Heart left ventricle (tissue), 16 donors: ENCODE results near the gene SLC47A1. TPM values are rescaled to one million over a fixed set of nuclear protein-coding genes. Genes with fewer than 3 reads are reported as not detected.
A peak's percentile ranks its signal among the peaks of the same experiment; 100 is the strongest.

Experiments
- ATAC-seq, 4 donors: fragments of 200-7000 bp; cut with Tn5 transposase; one replicate each; pipeline ENCODE4 v1.9.1; 2020 to 2022; ENCODE audit warnings: moderate library complexity in 4 of 4, mild to moderate bottlenecking in 3 of 4, moderate number of reproducible peaks in 1 of 4
- DNase-seq, 5 donors: peaks; one replicate each; pipeline ENCODE4 v3.0.0-alpha.2; 2020
- H3K27ac ChIP-seq, 12 donors: fragments of 200-600 bp; sonication (generic) in 4 of 12; one replicate each; pipeline versions ENCODE4 v1.5.0 to v1.8.0; 2016 to 2022; ENCODE audit warnings: mild to moderate bottlenecking in 2 of 12
- H3K27me3 ChIP-seq, 9 donors: fragments of 200-600 bp; sonication (generic) in 2 of 9; one replicate each; pipeline versions ENCODE4 v1.5.1 to v1.8.0; 2016 to 2022; ENCODE audit warnings: mild to moderate bottlenecking in 3 of 9
- H3K36me3 ChIP-seq, 9 donors: fragments of 200-600 bp; sonication (generic) in 2 of 9; one replicate each; pipeline versions ENCODE4 v1.5.0 to v1.8.0; 2018 to 2022; ENCODE audit warnings: mild to moderate bottlenecking in 2 of 9
- H3K4me1 ChIP-seq, 12 donors: fragments of 200-600 bp; sonication (generic) in 4 of 12; one replicate each; pipeline versions ENCODE4 v1.5.0 to v1.8.0; 2016 to 2022; ENCODE audit warnings: mild to moderate bottlenecking in 3 of 12
- H3K4me3 ChIP-seq, 12 donors: fragments of 200-600 bp; sonication (generic) in 4 of 12; one replicate each; pipeline versions ENCODE4 v1.5.0 to v1.8.0; 2017 to 2022; ENCODE audit warnings: mild to moderate bottlenecking in 9 of 12, moderate library complexity in 4 of 12
- H3K9me3 ChIP-seq, 12 donors: fragments of 200-600 bp; sonication (generic) in 4 of 12; one replicate each; pipeline versions ENCODE4 v1.5.0 to v1.8.0; 2016 to 2022; ENCODE audit warnings: mild to moderate bottlenecking in 1 of 12
- CTCF ChIP-seq, 12 donors: fragments of 200-600 bp; sonication (generic) in 4 of 12; IDR thresholded peaks; one replicate each; pipeline versions ENCODE4 v1.5.0 to v1.8.0; 2018 to 2022; ENCODE audit warnings: antibody characterized with exemption in 12 of 12, mild to moderate bottlenecking in 5 of 12
- POLR2A ChIP-seq, 2 donors: fragments of 450-650 bp; IDR thresholded peaks; one replicate each; pipeline ENCODE4 v1.6.1; 2017; ENCODE audit warnings: antibody characterized with exemption in 2 of 2, mild to moderate bottlenecking in 2 of 2, moderate library complexity in 2 of 2
- WGBS, 4 donors: extraction: QIAGEN DNeasy Blood & Tissue Kit in 2 of 4; methylation state at CpG; one replicate each; pipeline versions ENCODE4 v1.1.5 to v1.1.7; 2013 to 2018; 5-methylcytosine and 5-hydroxymethylcytosine counted together
- intact Hi-C, 10 donors: fragments of 100-400 bp; cut with DNase I; formaldehyde crosslinking; loops; one replicate each; pipeline versions ENCODE4 v1.11.1 to v1.14.2; 2022
- polyA plus RNA-seq, 2 donors: library from polyadenylated mRNA; stranded (reverse); fragments of 200-250 nt; gene quantifications; one replicate each; pipeline ENCODE4 v1.2.3, GENCODE V29; 2013
- total RNA-seq, 9 donors: library from RNA; depleted of rRNA in 2 of 9; stranded (reverse); fragments of >200 nt in 2 of 9; fragmentation: NEBNext Ultra II Directional in 3 of 9; extraction: Animal tissue kit (Norgen Biotek cat#: 25700) in 3 of 9; gene quantifications; one replicate each; pipeline versions ENCODE4 v1.1.0 to v1.2.4, GENCODE V29; 2016 to 2023
- donor health status: ischemic (EF 13 %, LVEDD 7.1; RV severe dilation, severe dysfunction).
- donor health status: healthy with polysubstance abuse.
- donor health status: DM: no; HTN: yes; CAD: no.
- donor health status: DM: no; HTN: no; CAD: no.
- donor health status: ischemic (EF 25% LVEDD 6.9; RV normal size, moderate dysfunction).
- donor health status: ischemic (EF 25% LVEDD 5.7; RV mildly dilated, moderate dysfunction).
- donor health status: healthy.
- donor health status: DM: yes; HTN: yes; CAD: no.
- donor health status: ischemic (EF 35%, LVEDD 5.7; RV mildly dilated, moderate dysfunction).
- donor health status: nonischemic (EF 11% LVEDD 7.7; RV severe dilation, severe dysfunction).
- donor health status: DM: yes; HTN: yes; CAD: no.
- donor health status: PGD.
- donor health status: ischemic (EF 29% LVEDD 5.4; RV normal size, mild dysfunction).
- donor health status: nonischemic (EF 23%, LVEDD 6.1; RV moderate dilation, normal function).

The SLC47A1 gene
- total and polyA plus RNA-seq, 11 donors: 1.8 to 25.5 (median 10.2) TPM

DNA sequence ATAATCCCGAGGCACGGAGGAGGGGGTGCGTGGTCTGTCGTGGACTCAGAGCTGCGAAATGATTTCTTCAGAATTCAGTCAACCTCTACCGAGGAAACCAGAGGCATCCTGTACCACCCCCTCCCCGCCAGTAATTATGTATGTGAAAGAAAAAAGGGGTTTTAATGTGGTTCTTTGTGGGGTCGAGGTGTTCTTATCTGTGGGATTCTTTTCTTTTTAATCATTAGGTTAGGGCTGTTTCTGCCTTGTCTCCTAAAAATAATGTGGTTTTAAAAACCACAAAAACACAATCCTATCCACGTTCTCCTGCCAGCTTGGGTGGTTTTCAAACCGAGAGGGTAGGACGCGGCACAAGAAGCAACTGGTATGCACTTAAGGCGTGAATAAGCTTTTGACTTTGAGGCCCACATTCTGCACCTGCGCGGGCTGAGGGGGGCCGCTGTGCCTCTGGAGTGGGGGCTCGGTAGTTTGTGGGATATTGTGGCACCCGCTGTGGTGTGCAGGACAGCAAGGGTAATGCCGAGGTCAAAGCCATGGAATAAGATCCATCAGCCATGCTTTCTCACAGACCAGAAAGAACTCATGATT lies 1.0 kb downstream of the SLC47A1 start:
- ATAC-seq: no peak
- intact Hi-C loops: loop anchor here in 1 of 10 donors (5.0 kb wide), 1 partner anchor 223 kb away; no protein-coding TSS in a partner anchor
- peak overlapping the region in 2 of 12 donors; percentile 41 to 58 for H3K27ac ChIP-seq
- WGBS, 4 donors: 52 to 58% (median 54%) methylated on average over 18 to 19 of the region's 19 CpGs
- no peak for DNase-seq
- peaks cover 0 to 22% (median 5%) of the 10 kb centered on the region in 12 donors for H3K4me1 ChIP-seq
- H3K9me3 ChIP-seq: no peaks in the 10 kb centered on the region
- peak overlapping the region; percentile 41 to 88 (median 66) for H3K4me3 ChIP-seq
- TF ChIP-seq POLR2A (IDR thresholded peaks at IDR 0.05) (no peak), CTCF (IDR thresholded peaks at IDR 0.05) (no peak)
- no peaks in the 10 kb centered on the region for H3K36me3 ChIP-seq
- H3K27me3 ChIP-seq: peaks cover 0 to 36% (median 4%) of the 10 kb centered on the region in 9 donors

DNA sequence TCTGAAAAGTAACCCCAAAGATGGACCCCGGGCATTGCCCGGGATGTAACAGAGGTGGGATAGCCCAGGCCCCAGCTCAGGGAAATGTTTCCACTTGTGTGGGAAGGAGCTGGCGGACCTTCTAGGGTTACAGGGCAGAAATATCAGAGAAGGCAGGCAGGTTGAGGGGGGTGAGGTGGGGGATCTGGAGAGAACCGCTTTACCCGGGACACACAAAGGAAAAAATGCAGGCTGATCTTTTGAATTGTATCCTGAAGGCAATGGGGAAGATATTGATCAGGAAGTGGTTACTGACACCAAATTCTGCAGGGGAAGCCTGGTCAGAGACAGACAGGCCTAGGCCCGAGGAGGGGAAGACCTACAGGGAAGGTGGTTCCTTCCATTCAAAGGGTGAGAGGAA lies 3.5 kb downstream of the SLC47A1 start:
- TF ChIP-seq CTCF (IDR thresholded peaks at IDR 0.05): no peak
- no peak for TF ChIP-seq POLR2A (IDR thresholded peaks at IDR 0.05)
- ATAC-seq (no peak), DNase-seq (no peak)
- H3K27me3 ChIP-seq: peaks cover 0 to 34% (median 4%) of the 10 kb centered on the region in 9 donors
- peaks cover 0 to 22% (median 5%) of the 10 kb centered on the region in 12 donors for H3K4me1 ChIP-seq
- 68 to 90% (median 87%) methylated on average over 6 of the region's 6 CpGs for WGBS, 4 donors
- no peak overlapping the region for H3K27ac ChIP-seq
- H3K36me3 ChIP-seq: no peaks in the 10 kb centered on the region
- no peaks in the 10 kb centered on the region for H3K9me3 ChIP-seq
- intact Hi-C loops: no loop called here
- no peak overlapping the region for H3K4me3 ChIP-seq

DNA sequence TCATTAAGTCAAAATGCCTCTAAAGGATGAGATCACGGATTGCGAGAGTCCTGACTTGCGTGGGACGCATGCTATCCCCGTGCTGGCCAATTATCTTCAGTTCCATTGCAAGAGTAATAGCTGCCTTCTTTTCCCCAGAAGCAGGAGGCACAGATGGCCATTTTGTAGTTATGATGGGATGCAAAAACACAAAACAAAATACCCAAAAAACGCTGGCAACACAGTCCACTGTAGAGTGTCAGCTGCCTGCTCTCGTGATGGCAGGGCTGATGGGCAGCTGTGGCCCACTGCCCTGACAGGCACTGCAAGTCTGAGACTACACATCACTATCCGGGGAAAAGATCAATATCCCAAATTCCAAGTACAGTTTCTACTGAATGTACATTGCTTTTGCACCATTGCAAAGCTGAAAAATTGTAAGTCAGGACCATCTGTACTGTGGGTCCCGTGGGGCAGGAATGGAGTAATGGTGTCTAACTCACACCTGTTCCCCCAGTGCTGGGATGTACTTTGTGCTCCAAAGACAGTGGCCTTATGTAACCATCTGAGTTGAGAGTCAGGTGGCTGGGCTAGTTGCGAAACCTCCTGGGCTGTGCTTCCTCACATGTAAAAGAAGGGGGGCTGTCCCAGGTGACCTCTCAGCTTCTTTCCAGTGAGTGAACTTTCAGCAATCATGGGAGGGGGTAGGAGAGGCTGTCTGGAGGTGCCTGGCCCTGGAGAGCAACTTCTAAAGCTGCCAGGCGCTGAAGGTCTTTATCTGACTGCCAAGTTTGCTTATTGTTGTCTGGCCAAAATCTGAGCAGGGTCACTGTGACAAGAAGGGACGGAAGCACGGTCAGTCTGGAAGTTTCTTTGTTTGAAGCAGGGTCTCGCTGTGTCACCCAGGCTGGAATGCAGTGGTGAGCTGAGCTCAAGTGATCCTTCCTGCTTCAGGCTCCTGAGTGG lies 4.7 kb downstream of the SLC47A1 start:
- TF ChIP-seq CTCF (IDR thresholded peaks at IDR 0.05): no peak
- TF ChIP-seq POLR2A (IDR thresholded peaks at IDR 0.05): no peak
- 71 to 73% (median 72%) methylated on average over 13 to 14 of the region's 14 CpGs for WGBS, 4 donors
- Histone ChIP-seq H3K36me3 (no peaks in the 10 kb centered on the region), H3K4me1 (peaks cover 0 to 18% (median 5%) of the 10 kb centered on the region in 12 donors), H3K9me3 (no peaks in the 10 kb centered on the region), H3K4me3 (no peak overlapping the region), H3K27ac (peak overlapping the region in 6 of 12 donors; percentile 10 to 66 (median 42)), H3K27me3 (peaks cover 0 to 24% (median 4%) of the 10 kb centered on the region in 9 donors)
- DNase-seq (peak in 4 of 5 donors; percentile 29 to 58 (median 38)), ATAC-seq (peak in 3 of 4 donors; percentile 45 to 73 (median 56))
- intact Hi-C loops: no loop called here

GRCh38 chr17:19539040-19539399 lies 5.4 kb downstream of the SLC47A1 start:
- TF ChIP-seq CTCF (IDR thresholded peaks at IDR 0.05) (no peak), POLR2A (IDR thresholded peaks at IDR 0.05) (no peak)
- intact Hi-C loops: no loop called here
- peak overlapping the region in 5 of 12 donors; percentile 10 to 66 (median 41) for H3K27ac ChIP-seq

More at GRCh38 chr17:19539040-19539399, 5.4 kb downstream of the SLC47A1 start:
- ATAC-seq: peak; percentile 37 to 50 (median 44)
- Histone ChIP-seq H3K9me3 (no peaks in the 10 kb centered on the region), H3K27me3 (peaks cover 0 to 18% (median 2%) of the 10 kb centered on the region in 9 donors), H3K4me3 (no peak overlapping the region), H3K36me3 (no peaks in the 10 kb centered on the region), H3K4me1 (peaks cover 0 to 18% (median 5%) of the 10 kb centered on the region in 12 donors)
- no peak for DNase-seq
- 58 to 74% (median 68%) methylated on average over 5 to 7 of the region's 7 CpGs for WGBS, 4 donors
